Uterus (tissue), 2 donors: ENCODE data around the gene RPL36.

Experiments used
- CTCF ChIP-seq, 4 experiments: fragments of 200-600 bp in 2 of 4; fragments of 450-650 bp in 2 of 4; sonication (generic) in 2 of 4; IDR thresholded peaks; one replicate each; pipeline ENCODE4 v1.5.1; 2016 to 2019; ENCODE audit warnings: antibody characterized with exemption in 4 of 4, mild to moderate bottlenecking in 2 of 4, moderate library complexity in 1 of 4
- POLR2A ChIP-seq, 2 donors: fragments of 450-650 bp; IDR thresholded peaks; one replicate each; pipeline ENCODE4 v1.6.1; 2016; ENCODE audit warnings: antibody characterized with exemption in 2 of 2, mild to moderate bottlenecking in 1 of 2, moderate library complexity in 1 of 2

- TF ChIP-seq POLR2A (IDR thresholded peaks at IDR 0.05), result no peak
- TF ChIP-seq CTCF (IDR thresholded peaks at IDR 0.05), result no peak
Measured at GRCh38 chr19:5677580-5677979, 12.5 kb upstream of the RPL36 start.
